Astrocyte (in vitro differentiated cells and primary cell): Measurements from ENCODE around the gene FOXJ3. TPM values are rescaled to one million over a fixed set of nuclear protein-coding genes. Genes with fewer than 3 reads are reported as not detected.

Experiments used
- DNase-seq: peaks from one replicate; pipeline ENCODE4 v3.0.0-alpha.2; 2010; ENCODE audit warnings: low read depth
- FAIRE-seq: peaks from 2 replicates; lab custom pipeline; 2011; peaks lifted over from hg19 to GRCh38; lab: Jason Lieb, UNC
- H2AFZ ChIP-seq: 2 replicates; pipeline ENCODE4 v1.6.0; 2012; ENCODE audit warnings: low read depth, low read length, inconsistent platforms
- H3K27ac ChIP-seq: 2 replicates; pipeline ENCODE4 v1.5.1; 2011; ENCODE audit warnings: low read depth, low read length, inconsistent platforms
- H3K27me3 ChIP-seq: 2 replicates; pipeline ENCODE4 v1.6.0; 2011; ENCODE audit warnings: low read length, inconsistent platforms; ENCODE audit not compliant: insufficient read depth
- H3K36me3 ChIP-seq: 2 replicates; pipeline ENCODE4 v1.5.1; 2011; ENCODE audit warnings: low read length, inconsistent platforms; ENCODE audit not compliant: insufficient read depth
- H3K4me1 ChIP-seq: 2 replicates; pipeline ENCODE4 v1.5.1; 2011; ENCODE audit warnings: low read length, inconsistent platforms; ENCODE audit not compliant: insufficient read depth
- H3K4me2 ChIP-seq: 2 replicates; pipeline ENCODE4 v1.6.0; 2012; ENCODE audit warnings: low read length, inconsistent platforms
- H3K4me3 ChIP-seq: 2 replicates; pipeline ENCODE4 v1.5.1; 2011; ENCODE audit warnings: low read depth, mild to moderate bottlenecking, low read length, inconsistent platforms; ENCODE audit not compliant: insufficient read depth
- H3K79me2 ChIP-seq: 2 replicates; pipeline ENCODE4 v1.6.0; 2012; ENCODE audit warnings: mild to moderate bottlenecking, low read length, inconsistent platforms; ENCODE audit not compliant: insufficient read depth
- H3K9ac ChIP-seq: 2 replicates; pipeline ENCODE4 v1.6.0; 2012; ENCODE audit warnings: mild to moderate bottlenecking, low read length, inconsistent platforms
- H3K9me3 ChIP-seq: 2 replicates; pipeline ENCODE4 v1.5.1; 2012; ENCODE audit warnings: low read depth, mild to moderate bottlenecking, low read length, inconsistent platforms; ENCODE audit not compliant: insufficient read depth
- H4K20me1 ChIP-seq: 2 replicates; pipeline ENCODE4 v1.6.0; 2012; ENCODE audit warnings: low read length, inconsistent platforms; ENCODE audit not compliant: insufficient read depth
- H3K27ac Mint-ChIP-seq: one replicate; pipeline ENCODE4 v1.8.0; 2021; ENCODE audit warnings: mild to moderate bottlenecking, mixed read lengths; ENCODE audit not compliant: unreplicated experiment
- H3K27me3 Mint-ChIP-seq: one replicate; pipeline ENCODE4 v1.8.0; 2021; ENCODE audit warnings: low read depth, mixed read lengths; ENCODE audit not compliant: unreplicated experiment
- H3K36me3 Mint-ChIP-seq: one replicate; pipeline ENCODE4 v1.8.0; 2021; ENCODE audit warnings: low read depth, mixed read lengths; ENCODE audit not compliant: unreplicated experiment
- H3K4me1 Mint-ChIP-seq: one replicate; pipeline ENCODE4 v1.8.0; 2021; ENCODE audit warnings: low read depth, mixed read lengths; ENCODE audit not compliant: unreplicated experiment
- H3K4me3 Mint-ChIP-seq: one replicate; pipeline ENCODE4 v1.8.0; 2021; ENCODE audit warnings: mild to moderate bottlenecking, moderate library complexity, mixed read lengths; ENCODE audit not compliant: unreplicated experiment
- H3K9me3 Mint-ChIP-seq: one replicate; pipeline ENCODE4 v1.8.0; 2021; ENCODE audit warnings: mild to moderate bottlenecking, mixed read lengths; ENCODE audit not compliant: unreplicated experiment
- EZH2 ChIP-seq: IDR thresholded peaks from 2 replicates; pipeline ENCODE4 v1.6.1; 2012; ENCODE audit warnings: mild to moderate bottlenecking, low read length, inconsistent platforms; ENCODE audit not compliant: insufficient read depth
- total RNA-seq: library from RNA; stranded (reverse); gene quantifications from 2 replicates; pipeline ENCODE4 v1.2.1, GENCODE V29; 2021
- TF ChIP-seq, protein P1 (sequence below): IDR thresholded peaks from 2 replicates; pipeline ENCODE4 v1.5.1; 2011; ENCODE audit warnings: low read depth, mild to moderate bottlenecking, inconsistent platforms, low read length, moderate library complexity; ENCODE audit not compliant: insufficient read depth

The FOXJ3 gene
- total RNA-seq, 1 donor from 2014 or later = 41.9 TPM

DNA sequence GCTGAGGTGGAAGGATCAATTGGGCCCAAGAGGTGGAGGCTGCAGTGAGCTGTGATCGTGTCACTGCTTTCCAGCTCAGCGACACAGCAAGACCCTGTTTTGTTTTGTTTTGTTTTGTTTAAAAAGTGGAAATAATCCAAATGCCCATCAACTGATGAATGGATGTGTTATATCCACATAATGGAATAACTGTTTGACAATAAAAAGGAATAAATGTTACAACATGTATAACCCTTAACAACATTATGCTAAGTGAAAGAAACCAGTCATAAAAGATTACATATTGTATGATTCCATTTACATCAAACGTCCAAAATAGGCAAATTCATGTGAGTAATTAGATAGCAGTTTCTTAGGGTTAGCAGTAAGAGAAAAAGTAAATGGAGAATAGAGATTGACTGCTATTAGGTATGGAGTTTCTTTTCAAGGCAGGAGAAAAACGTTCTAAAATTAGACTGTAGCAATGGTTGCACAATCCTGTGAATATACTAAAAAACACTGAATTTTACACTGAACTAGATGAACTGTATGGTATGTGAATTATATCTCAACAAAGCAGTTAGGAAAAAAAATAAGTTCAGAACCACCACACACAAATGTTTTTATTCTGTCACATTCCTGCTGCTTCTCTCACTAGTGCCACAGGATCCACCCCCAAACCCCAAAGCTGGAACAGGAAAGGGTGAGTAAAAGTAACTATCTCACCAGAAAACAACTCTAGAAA lies 15.7 kb downstream of the FOXJ3 start:
- H3K4me1 Mint-ChIP-seq = peaks cover 42% of the 10 kb centered on the region
- no peak overlapping the region for H3K4me3 ChIP-seq
- H3K4me1 ChIP-seq = peaks cover 16% of the 10 kb centered on the region
- no peak for TF ChIP-seq EZH2
- TF ChIP-seq, protein P1, sequence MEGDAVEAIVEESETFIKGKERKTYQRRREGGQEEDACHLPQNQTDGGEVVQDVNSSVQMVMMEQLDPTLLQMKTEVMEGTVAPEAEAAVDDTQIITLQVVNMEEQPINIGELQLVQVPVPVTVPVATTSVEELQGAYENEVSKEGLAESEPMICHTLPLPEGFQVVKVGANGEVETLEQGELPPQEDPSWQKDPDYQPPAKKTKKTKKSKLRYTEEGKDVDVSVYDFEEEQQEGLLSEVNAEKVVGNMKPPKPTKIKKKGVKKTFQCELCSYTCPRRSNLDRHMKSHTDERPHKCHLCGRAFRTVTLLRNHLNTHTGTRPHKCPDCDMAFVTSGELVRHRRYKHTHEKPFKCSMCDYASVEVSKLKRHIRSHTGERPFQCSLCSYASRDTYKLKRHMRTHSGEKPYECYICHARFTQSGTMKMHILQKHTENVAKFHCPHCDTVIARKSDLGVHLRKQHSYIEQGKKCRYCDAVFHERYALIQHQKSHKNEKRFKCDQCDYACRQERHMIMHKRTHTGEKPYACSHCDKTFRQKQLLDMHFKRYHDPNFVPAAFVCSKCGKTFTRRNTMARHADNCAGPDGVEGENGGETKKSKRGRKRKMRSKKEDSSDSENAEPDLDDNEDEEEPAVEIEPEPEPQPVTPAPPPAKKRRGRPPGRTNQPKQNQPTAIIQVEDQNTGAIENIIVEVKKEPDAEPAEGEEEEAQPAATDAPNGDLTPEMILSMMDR = no peak
- H3K27ac Mint-ChIP-seq = peak overlapping the region; percentile 42
- no peaks in the 10 kb centered on the region for H3K36me3 ChIP-seq
- H3K9me3 ChIP-seq = no peaks in the 10 kb centered on the region
- no peaks in the 10 kb centered on the region for H3K27me3 ChIP-seq
- H3K9me3 Mint-ChIP-seq = no peaks in the 10 kb centered on the region
- H4K20me1 ChIP-seq = peaks cover 90% of the 10 kb centered on the region
- H3K79me2 ChIP-seq = peaks cover 96% of the 10 kb centered on the region
- FAIRE-seq (peak; percentile 17), DNase-seq (peak; percentile 60)
- no peak overlapping the region for H3K9ac ChIP-seq
- peak overlapping the region; percentile 5 for H3K4me3 Mint-ChIP-seq
- H3K27ac ChIP-seq = no peak overlapping the region
- H2AFZ ChIP-seq = no peak overlapping the region
- H3K27me3 Mint-ChIP-seq = no peaks in the 10 kb centered on the region
- H3K4me2 ChIP-seq = peak overlapping the region; percentile 56
- H3K36me3 Mint-ChIP-seq = no peaks in the 10 kb centered on the region

DNA sequence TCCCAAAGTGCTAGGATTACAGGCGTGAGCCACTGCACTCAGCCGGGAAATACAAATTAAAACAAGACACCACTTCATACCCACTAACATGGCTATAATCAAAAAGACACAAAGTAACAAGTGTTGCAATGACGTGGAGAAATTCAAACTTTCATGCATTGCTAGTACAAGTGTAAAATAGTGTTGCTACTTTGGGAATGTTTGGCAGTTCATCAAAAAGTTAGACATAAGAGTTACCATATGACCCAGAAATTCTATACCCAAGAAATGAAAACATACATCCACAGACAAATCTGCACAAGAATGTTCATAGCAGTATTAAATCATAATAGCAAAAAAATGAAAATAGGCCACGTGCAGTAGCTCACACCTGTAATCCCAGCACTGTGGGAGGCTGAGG lies 16.4 kb downstream of the FOXJ3 start:
- Mint-ChIP-seq H3K9me3 (no peaks in the 10 kb centered on the region), H3K27ac (no peak overlapping the region), H3K27me3 (no peaks in the 10 kb centered on the region), H3K4me3 (no peak overlapping the region), H3K36me3 (no peaks in the 10 kb centered on the region), H3K4me1 (peaks cover 42% of the 10 kb centered on the region)
- Histone ChIP-seq H3K4me2 (no peak overlapping the region), H3K27me3 (no peaks in the 10 kb centered on the region), H4K20me1 (peaks cover 95% of the 10 kb centered on the region), H3K4me1 (peaks cover 16% of the 10 kb centered on the region), H3K27ac (no peak overlapping the region), H3K4me3 (no peak overlapping the region), H3K36me3 (no peaks in the 10 kb centered on the region), H3K79me2 (peaks cover 100% of the 10 kb centered on the region), H3K9ac (no peak overlapping the region), H2AFZ (no peak overlapping the region), H3K9me3 (no peaks in the 10 kb centered on the region)
- TF ChIP-seq, protein P1 = no peak
- no peak for TF ChIP-seq EZH2
- DNase-seq (no peak), FAIRE-seq (no peak)

DNA sequence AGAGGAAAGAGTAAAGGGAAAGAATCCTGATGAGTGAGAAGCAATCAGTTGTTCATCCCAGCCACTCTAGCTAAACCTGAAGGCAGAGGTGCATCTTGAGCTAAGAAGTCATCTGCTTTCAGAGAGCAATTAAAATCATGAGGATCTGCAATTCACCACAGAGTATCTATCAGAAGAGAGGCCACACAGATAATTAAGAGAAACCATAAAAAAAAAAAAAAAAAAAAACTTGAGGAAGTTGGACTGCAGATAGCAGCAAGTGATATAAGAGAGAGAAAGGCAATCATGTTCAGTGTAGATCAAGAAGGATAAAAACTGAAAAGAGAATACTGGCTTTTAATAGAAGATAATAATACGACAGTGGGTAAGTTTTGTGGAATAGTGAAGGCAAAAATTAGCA lies 17.7 kb downstream of the FOXJ3 start:
- no peak for DNase-seq
- H3K9ac ChIP-seq = no peak overlapping the region
- no peaks in the 10 kb centered on the region for H3K9me3 ChIP-seq
- H3K4me3 Mint-ChIP-seq = no peak overlapping the region
- H3K27ac ChIP-seq = no peak overlapping the region
- H3K27me3 ChIP-seq = no peaks in the 10 kb centered on the region
- FAIRE-seq = no peak
- H3K36me3 Mint-ChIP-seq = no peaks in the 10 kb centered on the region
- H3K4me1 Mint-ChIP-seq = peaks cover 44% of the 10 kb centered on the region
- H4K20me1 ChIP-seq = peaks cover 94% of the 10 kb centered on the region
- H3K9me3 Mint-ChIP-seq = no peaks in the 10 kb centered on the region
- H3K27ac Mint-ChIP-seq = no peak overlapping the region
- peaks cover 11% of the 10 kb centered on the region for H3K4me1 ChIP-seq
- TF ChIP-seq, protein P1 = no peak
- no peak for TF ChIP-seq EZH2
- no peak overlapping the region for H3K4me3 ChIP-seq
- peaks cover 99% of the 10 kb centered on the region for H3K79me2 ChIP-seq
- no peak overlapping the region for H3K4me2 ChIP-seq
- H3K27me3 Mint-ChIP-seq = no peaks in the 10 kb centered on the region
- H3K36me3 ChIP-seq = no peaks in the 10 kb centered on the region
- H2AFZ ChIP-seq = no peak overlapping the region
